Body of pancreas (tissue), 4 donors: ENCODE results near the gene TDRD7.

Experiments
- POLR2A ChIP-seq, 3 donors: fragments of 450-650 bp; IDR thresholded peaks; one replicate each; pipeline ENCODE4 v1.6.1; 2016; ENCODE audit warnings: antibody characterized with exemption in 3 of 3, mild to moderate bottlenecking in 2 of 3
- TF ChIP-seq, protein P1 (sequence below), 7 experiments: fragments of 450-650 bp in 4 of 7; fragments of 200-600 bp in 3 of 7; sonication (generic) in 3 of 7; IDR thresholded peaks; one replicate each; pipeline ENCODE4 v1.5.1; 2016 to 2019; ENCODE audit warnings: antibody characterized with exemption in 7 of 7

DNA sequence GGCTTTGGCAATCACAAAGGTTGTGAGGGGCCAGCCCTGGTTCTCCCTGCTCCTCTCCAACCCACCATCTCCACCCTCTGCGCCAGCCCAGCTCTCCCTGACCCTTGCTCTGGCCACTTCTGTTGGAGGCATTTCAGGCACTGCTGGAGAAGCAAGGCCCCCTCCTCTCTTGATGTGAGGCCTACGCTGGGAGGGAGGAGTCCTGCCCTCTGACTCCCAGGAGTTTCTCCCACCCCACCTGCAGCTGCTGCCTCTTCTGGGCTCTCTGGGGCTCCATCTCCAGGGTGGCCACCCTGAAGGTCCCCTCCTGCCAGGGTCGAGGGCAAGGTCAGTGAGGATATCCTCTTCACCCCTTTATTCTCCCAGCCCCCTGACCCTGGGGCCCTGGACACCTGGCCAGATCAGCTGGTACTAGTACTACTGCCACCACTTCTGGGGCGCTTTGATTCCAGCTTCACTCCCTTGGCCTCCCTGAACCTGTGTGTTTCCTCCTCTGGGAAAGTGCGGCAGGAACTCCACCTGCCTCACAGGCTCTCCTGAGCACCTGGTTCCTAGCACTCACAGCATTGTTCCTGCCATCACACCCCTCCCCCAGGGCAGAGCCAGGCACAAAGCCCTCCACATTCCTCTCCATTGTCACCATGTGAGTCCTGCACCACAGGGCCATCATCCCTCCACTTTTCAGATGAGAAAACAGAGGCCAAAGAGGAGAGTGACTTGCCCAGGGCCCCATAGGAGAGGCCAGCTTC lies 23.8 kb upstream of the TDRD7 start:
- TF ChIP-seq, protein P1, sequence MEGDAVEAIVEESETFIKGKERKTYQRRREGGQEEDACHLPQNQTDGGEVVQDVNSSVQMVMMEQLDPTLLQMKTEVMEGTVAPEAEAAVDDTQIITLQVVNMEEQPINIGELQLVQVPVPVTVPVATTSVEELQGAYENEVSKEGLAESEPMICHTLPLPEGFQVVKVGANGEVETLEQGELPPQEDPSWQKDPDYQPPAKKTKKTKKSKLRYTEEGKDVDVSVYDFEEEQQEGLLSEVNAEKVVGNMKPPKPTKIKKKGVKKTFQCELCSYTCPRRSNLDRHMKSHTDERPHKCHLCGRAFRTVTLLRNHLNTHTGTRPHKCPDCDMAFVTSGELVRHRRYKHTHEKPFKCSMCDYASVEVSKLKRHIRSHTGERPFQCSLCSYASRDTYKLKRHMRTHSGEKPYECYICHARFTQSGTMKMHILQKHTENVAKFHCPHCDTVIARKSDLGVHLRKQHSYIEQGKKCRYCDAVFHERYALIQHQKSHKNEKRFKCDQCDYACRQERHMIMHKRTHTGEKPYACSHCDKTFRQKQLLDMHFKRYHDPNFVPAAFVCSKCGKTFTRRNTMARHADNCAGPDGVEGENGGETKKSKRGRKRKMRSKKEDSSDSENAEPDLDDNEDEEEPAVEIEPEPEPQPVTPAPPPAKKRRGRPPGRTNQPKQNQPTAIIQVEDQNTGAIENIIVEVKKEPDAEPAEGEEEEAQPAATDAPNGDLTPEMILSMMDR (IDR thresholded peaks at IDR 0.05): no peak
- TF ChIP-seq POLR2A (IDR thresholded peaks at IDR 0.05): no peak
